CD4-positive, alpha-beta T cell treated with Interleukin-15 for 1 hour (primary cell): ENCODE data around the gene KLHDC3.
"Not testable (repeated sequence)": the region's sequence is repeated elsewhere in the genome, so short reads cannot be mapped to it uniquely, and the experiment has no call there.

Experiments
- DNase-seq: peaks from one replicate; pipeline ENCODE4 v3.0.0-alpha.2; 2020

The KLHDC3 gene

DNA sequence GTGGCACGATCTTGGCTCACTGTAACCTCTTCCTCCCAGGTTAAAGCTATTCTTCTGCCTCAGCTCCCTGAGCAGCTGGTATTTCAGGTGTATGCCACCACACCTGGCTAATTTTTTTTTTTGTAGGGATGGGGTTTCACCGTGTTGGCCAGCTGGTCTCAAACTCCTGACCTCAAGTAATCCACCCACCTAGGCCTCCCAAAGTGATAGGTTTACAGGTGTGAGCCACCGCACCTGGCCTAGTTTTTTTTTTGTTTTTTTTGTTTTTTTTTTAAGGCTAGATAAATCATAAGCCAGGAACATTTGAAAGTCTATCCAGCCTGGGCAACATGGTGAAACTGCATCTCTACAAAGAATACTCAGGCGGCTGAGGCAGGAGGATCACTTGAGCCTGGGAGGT, 18.3 kb downstream of the KLHDC3 start:
- DNase-seq = no peak

DNA sequence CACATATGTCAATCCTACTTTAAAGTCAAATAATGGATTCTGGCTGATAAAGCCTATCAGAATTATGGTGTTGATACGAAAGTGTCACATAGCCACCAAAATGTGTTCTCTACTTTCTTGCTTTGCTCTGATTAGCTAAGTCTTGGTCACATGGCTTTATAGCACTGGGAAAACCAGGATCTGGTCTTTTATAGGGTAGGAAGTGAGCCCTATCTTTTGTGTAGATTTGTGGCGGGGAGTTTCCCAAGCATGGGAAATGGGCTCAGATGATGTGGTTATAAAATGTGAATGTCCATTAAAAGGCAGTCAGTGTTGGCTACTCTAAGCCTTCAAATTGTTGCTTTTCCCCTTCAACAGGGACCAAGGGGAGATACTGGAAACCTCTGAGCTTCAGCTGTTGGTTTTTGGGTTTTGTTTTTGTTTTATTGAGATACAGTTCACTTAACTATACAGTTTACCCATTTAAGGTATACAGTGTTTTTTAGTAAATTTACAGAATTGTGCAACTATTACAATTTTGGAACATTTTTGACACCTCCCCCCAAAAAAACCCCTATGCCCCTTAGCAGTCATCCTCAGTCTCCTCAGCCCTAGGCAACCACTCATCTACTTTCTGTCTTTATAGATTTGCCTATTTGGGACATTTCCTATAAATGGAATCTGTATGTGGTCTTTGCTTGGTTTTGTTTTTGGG, 19.6 kb downstream of the KLHDC3 start:
- DNase-seq = no peak

DNA sequence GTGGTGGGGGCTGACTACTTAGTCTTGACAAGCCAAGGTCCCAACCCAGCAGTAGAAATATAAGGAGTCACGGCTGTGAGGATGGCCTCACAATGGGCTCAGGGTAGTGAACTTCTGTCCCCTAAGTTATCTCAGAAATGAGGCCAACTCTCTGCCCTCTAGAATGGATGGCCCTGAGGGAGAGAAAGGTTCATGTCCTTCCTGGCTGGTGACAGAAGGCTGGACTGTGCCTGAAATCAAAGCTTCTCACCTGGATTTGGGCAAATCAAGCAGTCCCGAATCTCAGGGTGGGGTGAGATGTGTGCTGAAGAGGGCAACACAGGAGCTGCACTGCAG, 20.1 kb downstream of the KLHDC3 start:
- DNase-seq = no peak

DNA sequence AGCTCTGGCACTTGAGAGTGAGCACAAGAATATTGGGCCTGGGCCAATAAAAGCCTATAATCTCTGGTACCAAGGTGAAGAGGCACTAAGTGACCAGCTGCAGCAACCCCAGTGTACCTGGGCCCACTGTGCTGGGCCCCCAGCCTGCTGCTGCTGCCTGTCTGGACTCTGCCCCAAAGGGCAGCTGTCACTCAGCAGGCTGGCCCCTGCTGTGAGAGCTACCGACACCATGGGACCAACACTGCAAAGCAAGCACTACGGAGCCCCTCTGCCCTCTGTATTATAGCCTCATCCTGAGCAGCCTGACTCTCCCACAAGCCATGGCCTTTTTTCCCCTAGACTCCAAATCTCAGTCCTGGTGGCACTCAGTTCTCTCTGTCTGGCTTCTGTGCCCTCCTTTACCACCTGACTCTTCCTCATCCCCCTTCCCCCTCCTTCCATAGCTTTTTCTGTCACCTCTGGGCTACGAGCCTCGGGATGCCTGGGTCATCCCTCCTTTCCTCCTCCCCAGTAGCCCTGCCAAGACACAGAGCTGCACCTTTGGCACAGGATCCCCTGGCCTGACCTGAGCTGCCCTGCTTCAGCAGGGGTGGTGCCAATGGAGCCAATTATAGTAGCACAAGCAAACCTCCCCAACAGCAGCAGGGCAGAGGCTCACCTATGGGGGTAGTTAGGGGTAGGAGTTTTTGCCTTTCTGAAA, 21.6 kb downstream of the KLHDC3 start:
- no peak for DNase-seq

DNA sequence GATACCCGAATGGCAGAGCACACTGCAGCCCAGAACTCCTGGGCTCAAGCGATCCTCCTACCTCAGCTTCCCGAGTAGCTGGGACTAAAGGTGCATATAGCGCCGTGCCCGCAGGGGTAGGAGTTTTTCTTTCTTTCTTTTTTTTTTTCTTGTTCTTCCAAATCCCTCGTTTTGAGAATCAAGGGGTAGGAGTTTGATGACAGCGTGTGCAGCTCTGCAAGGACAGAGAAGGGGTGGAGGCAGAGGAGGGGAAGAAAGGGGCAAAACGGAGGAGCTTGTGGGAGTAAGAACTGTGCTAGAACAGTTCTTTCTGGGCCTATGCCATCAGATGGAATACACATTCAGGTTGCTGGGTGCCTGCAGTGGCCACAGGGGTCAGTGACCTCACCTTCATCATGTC, 22.7 kb downstream of the KLHDC3 start:
- no peak for DNase-seq

DNA sequence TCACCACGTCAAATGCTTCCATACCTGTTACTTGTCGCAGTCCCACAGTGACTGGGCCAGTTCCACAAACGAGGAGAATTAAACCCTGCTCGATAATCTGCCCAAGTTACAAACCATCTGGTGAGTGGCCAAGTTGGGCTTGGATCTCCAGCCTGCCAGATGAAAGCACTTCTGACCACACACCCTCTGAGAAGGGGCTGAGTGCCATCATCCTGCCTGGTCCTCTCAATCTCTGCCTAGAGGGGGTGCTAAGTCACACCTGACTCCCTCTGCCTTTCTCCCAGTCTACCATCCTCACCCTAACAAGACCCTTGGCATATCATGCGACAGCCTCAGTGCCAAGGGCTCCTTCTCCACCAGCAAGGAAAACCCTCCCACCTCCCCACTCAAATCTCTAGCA, 23.1 kb downstream of the KLHDC3 start:
- no peak for DNase-seq

DNA sequence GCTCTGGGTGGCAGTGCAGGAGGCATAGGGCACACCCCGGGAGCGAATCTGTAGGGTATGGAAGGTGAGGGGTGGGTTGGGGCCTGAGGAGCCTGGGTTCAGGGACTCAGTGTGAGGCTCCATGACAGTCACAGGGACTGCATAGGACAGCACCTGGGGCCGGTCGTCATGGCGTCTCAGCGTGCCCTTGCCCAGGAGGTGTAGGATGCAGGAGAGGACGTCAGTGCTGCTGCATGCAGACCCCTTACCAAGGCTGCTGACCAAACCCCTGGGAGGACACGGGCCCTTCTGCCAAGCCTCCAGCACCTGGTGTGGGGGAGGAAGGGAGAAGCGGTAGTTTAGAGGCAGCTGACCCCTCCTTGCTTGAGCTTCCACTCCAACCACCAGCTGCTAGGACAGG, 23.7 kb downstream of the KLHDC3 start:
- DNase-seq = no peak

DNA sequence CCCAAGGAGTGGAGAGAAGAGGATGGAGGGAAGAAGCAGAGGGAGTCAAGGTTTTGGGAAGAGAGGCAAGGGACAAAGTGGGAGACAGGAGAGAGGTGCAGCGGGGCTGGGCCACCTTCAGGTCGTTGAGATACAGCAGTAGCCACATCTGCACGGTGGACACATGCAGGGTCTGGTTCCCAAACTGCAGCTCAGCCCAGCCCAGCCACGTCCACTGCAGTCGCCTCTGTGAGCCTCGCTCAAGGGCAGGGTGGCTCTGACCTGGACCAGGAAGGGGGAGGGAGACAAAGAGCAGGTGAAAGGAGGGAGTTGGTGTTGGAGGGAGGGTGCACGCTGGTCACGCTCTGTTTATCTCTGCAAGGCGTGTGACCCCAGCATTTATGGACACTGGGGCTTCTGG, 24.7 kb downstream of the KLHDC3 start:
- no peak for DNase-seq

DNA sequence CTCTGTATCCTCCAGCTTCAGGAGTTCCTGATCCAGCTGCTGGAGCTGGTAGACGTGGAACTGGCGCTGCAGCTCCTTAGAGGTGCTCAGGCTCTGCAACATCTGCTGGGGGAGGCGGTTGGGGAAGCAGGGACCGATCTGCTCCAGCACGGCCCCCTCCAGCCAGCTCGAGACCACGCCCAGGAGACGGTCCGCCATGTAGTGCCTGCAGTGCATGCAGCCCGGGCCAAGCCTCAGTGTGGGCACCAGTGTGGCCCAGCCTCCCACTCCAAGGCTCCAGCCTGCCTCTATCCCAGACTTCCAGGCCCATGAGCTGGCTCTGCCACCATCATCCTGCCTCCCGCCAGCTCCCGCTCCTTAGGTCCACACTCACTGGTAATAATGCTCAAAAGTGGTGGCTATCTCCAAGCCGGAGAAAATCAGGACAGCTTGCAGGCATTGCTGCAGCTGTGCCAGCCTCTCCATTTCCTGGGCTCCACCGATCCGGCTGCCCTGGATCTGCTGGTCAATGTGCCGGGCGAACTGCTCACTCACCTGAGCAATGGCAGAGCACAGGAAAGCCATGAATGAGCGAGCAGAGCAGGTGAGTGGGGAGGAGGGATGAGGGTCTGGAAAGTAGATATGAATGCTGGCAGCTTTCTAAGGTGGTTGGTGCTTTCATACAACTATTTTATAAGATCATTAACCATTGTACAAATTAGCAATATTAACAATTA, 26.7 kb downstream of the KLHDC3 start:
- no peak for DNase-seq

DNA sequence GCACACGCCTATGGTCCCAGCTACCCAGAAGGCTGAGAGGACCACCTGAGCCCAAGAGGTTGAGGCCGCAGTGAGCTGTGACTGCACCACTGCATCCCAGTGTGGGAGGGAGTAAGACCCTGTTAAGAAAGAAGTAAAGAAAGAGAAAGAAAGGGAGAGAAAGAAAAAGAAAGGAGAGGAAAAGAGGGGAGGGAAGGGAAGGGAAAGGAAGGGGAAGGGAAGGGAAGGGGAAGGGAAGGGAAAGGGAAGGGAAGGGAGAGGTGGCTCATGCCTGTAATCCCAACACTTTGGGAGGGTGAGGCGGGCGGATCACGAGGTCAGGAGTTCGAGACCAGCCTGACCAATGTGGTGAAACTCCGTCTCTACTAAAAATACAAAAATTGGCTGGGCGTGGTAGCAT, 27.4 kb downstream of the KLHDC3 start:
- DNase-seq = not testable (repeated sequence)

DNA sequence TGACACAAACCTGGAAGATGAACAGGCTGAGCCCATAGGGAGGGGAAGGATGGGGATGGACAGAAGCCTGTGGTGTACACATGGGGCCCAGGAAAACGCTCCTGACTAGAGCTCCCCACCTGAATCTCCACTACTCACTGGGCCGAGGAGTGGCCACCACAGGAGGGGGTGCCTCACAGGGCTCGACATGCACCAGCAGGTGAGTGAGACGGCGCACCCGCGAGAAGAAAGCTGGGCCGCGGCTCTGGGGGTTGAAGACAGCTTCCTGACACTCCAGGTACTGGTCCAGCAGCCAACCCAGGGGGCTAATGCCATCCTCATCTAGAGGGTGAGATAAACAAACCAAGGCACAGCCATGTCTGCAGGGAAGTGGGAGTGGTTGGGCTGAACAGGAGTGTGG, 29.3 kb downstream of the KLHDC3 start:
- no peak for DNase-seq

DNA sequence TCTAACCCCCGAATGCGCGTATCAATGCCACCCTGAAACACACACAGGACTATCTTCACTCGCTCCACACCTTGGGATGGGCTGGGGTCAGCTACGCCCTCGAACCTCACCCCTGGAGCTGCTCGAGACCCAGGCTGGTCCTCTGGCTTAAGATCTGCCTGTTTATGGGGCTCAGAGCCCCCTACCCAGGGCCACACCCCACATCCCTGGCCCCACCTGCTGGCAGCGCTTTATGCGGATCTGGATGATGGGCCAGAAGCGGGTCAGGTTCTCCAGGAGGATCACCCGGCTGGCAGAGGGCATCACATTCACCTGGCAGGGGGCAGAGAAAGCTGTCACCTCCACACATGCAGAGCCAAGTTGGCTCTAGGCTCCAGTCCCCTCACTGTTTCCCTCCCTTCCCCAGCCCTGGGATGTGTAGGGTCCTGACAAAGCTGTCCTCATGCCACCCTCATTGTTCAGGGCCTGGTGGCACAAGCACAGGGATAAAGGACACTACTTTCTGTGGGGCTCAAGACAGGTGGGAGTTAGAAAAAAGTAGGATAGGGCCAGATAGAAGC, 31.4 kb downstream of the KLHDC3 start:
- DNase-seq = no peak

DNA sequence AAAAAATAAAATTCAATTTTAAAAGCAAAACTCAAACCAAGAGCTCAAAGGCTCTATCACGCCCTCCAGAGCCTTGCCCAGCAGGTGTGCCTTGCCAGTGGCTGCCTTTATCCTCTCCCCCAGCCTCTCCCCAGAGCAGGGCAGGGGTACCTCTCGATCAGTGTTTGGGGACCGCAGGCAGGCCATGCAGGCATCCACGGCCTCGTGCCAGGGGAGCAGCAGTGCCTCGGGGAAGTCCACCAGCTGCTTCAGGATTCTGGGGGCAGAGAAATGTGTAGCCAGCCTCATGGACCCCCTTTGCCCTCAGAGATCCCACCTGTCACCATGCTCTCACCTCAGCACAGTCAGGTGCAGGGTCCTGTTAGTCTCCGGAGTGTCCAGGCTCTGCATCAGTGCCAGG, 33.9 kb downstream of the KLHDC3 start:
- DNase-seq = no peak

DNA sequence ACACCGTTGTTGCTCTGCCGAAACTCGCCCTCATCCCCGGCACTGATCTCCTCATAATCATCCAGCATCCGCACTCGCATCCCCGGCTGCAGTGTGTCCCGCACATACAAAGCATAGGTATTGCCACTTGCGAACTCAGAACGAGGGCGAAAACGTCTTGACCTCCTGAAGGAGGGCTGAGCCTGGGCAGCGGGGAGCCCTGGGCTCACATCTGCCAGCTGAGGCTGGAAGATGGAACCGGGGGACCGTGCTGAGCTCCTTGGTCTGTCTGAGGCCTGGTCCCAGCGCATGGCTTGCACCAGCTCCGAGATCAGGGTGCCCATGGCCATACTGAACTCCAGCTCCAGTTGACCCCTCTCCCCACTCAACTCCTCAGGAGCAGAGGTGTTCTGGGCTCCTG, 36.9 kb downstream of the KLHDC3 start:
- no peak for DNase-seq

DNA sequence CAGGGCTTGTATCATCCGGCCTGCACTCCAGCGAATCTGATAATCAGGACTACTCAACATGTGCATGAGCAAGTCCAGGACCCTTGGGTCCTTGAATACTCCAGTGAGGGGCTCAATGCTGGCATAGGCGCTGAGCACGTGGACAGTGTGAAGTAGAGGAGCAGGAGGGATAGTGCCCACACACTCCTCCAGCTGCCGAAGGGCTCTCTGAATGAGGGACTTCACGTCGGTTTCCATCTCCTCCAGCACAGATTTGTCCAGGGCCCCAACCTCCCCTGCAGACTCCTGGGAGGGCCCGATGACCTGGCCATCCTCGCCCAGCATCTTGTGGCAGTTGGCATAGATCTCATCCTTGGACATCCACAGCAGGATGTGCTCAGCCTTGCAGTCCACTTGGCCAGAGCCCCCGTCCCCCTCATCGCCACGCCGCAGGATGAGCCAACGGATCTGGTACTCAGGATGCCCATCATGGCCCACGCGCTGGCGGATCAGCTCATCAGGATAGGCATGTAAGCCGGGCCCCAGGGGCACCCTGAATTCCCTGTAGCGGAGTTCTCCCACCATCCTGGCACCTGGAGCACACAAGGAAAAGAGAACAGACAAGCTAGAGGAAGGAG, 38.3 kb downstream of the KLHDC3 start:
- DNase-seq = no peak

DNA sequence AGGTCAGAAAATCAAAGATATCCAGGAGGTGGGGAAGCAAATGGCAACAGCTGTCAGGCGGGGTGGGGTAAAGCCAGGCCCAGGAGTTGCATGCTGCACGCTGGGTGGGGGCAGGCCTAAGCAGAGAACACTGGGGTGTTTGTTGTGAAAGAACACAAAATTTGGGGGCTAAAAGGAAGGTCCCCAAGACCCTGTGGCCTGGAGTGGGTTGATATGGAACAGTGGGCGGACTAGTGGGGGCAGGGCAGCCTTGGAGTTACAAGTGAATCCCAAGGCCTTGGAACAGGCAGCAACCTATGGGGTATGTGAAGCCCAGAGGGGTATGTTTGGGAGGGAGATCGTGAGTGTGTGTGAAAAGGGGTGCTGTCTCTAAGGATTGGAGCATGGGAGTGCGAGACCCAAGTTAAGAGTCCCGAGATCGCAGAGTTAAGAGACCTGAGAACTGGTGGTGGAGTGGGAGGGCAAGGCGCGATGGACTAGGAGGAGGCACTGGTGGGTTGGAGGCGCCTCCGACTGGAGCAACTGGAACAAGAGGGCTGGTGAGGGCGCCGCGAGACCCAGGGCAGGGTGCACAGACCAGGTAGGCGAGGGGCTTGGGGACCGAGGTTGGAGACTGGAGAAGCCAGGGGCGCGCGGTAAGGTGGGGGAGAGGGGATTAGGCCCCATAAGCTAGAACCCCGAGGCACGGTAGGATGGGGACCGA, 38.9 kb downstream of the KLHDC3 start:
- DNase-seq = no peak

DNA sequence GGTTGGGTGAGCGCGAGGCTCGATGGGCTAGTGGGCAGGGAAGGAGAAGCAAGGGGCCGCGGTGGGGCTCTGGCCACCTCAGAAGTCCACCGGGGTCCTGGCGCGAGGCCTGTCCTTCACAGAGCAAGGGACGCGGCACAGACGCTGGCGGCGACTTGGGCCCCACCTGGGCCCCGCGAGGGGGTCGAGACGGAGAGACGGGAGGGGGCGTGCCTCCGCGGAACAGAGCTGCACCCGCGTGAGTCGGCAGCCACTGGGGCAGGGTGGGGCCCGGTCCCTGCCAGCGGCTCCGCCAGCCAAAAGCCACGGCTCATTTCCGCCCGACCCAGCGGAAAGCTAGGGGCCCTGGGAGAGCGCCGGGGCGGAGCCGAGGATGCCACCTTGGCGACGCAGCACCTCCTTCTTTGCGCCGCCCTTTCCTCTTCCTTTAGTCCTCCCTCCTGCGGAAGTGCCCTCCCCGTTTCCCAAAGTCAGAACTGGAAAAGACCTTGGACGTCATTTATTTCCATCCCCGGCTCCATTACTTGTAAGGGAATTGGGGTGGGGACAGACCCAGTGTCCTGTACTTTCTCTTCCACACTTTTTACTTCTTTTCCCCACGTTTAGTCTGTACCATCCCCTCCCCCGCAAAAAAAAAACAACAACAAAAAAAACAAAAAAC, 39.6 kb downstream of the KLHDC3 start, which contains the start of gene CUL7:
Gene CUL7, minus strand, starts transcription at position 307 of the 661 bp plus-strand sequence. CDS start 1,063 bp downstream, outside the sequence.
- peak; percentile 87 for DNase-seq

DNA sequence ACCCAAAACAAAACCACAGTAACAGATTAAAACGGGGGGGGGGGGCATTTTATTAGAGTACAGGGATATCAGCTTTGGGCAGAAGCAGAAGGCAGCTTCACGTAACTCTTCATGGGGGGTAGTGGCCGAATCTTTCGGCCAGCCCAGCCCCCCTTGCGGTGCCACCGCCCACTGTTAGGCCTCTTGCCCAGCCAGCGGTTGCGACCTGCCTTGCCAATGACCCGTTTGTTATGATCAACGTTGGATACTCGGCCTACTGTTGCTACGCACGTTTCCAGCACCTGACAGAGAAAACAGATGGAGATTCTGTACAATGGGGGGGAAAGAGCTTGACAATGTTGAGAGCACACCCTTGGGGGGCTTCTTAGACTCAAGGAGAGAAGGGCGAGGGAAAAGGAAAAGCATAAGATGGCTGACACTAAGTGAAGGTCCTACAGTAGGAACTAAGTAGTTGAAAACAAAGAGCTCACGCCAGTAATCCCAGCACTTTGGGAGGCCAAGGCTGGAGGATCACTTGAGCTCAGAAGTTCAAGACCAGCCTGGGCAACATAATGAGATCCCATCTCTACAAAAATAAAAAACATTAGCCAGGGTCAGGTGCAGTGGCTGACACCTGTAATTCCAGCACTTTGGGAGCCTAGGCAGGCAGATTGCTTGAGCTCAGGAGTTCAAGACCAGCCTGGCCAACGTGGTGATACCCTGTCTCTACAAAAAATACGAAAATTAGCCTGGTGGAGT, 40.3 kb downstream of the KLHDC3 start:
- DNase-seq = no peak

DNA sequence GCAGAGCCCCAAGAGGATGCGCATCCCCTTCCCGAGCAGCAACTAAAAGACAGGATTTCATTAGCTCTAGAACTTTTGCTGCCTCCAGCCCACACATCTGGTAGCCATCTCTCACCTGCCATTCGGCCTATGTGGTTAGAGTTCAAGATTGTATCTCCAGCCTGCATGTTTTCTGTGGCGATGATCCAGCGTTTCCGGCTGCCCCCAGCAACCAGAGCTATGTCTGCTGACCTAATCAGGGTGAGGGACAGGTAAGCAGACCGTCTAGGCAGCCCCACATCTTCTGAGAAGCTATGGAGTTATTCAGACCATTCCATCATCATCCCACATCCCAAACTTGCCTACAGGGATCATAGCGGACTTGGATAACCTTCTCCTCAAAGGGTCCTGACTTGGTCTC, 41.9 kb downstream of the KLHDC3 start:
- DNase-seq = no peak

DNA sequence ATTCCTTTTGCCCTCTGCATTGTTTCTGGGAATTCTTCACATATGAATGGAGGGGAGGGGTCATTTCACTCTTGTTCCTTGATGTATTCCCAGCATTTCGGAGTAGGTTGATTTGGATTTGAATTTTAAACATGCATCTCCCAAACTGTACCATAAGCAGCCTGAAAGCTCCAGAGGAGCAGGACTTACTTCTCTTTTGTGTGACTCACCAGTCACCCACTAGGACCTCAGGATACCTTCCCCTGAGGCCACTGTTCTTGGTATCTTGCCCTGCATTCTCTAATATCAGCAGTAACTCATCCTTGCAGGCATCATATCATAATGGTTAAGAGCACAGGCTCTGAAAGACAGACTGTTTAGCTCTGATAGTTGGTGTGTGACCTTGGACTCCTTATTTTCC, 44.5 kb downstream of the KLHDC3 start:
- no peak for DNase-seq
